ELF-1 (cell line): ENCODE data around the gene PAPOLG.
"Not testable (repeated sequence)": the region's sequence is repeated elsewhere in the genome, so short reads cannot be mapped to it uniquely, and the experiment has no call there.

Experiments used
- DNase-seq: peaks from one replicate; pipeline ENCODE4 v3.0.0-alpha.2; 2016; ENCODE audit warnings: low read depth, low spot score

Gene PAPOLG

DNA sequence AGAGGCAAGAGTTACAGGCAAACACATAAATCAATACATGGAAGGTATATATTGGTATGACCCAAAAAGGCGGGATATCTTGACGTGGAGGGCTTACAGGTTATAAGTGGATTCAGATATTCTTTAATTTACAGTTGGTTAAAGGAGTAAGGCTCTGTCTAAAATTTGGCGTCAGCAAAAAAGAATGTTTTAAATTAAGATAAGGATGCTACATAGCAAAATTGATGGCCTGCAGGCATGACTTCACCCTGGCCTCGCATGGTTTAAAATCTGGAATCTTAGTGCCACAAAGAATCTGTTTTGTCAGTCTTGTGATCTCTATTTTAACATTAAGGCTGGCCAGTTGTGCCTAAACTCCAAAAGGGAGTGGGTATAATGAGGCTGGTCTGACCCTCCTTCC, 66.9 kb downstream of the PAPOLG start:
- no peak for DNase-seq

- DNase-seq, result no peak
Observed at GRCh38 chr2:60823694-60824305, 67.7 kb downstream of the PAPOLG start.

- DNase-seq, result no peak
Observed at GRCh38 chr2:60825666-60826065, 69.6 kb downstream of the PAPOLG start.

DNA sequence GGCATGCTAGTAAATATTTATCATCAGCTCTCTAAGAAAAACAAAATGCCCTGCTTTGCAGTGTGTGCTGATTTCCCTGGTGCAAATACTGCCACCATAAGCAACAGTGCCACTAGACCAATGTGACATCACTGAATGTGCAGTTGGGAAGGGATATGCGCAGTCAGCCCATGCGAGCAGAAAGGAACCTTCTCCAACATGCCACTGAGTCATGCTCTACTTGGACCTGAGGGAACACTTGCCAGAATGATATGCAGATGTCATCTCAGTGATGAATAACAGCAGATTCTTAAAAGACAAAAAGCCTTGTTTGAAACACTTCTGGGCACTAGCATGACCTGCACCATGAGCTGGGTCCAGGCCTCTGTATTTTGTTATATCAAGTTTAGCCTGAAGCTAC, 70.0 kb downstream of the PAPOLG start:
- DNase-seq, result no peak

DNA sequence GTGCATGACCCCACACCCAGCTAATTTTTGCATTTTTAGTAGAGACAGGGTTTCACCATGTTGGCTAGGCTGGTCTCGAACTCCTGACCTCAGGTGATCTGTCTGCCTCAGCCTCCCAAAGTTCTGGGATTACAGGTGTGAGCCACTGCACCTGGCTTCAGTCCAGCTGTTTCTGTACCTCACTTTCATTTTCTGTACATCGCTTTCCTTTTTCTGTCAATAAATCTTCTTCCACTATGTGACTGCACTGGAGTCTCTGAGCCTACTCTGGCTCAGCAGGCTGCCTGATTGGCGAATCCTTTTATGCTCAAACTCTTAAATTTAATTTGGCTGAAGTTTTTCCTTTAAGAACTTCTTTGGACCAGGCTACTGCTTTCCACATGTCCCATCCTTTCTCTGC, 70.8 kb downstream of the PAPOLG start:
- DNase-seq, result not testable (repeated sequence)

- DNase-seq, result no peak
Observed at GRCh38 chr2:60827369-60827768, 71.3 kb downstream of the PAPOLG start.

GRCh38 chr2:60830991-60831390, 74.9 kb downstream of the PAPOLG start:
- no peak for DNase-seq

- no peak for DNase-seq
Observed at GRCh38 chr2:60831921-60832320, 75.9 kb downstream of the PAPOLG start.

GRCh38 chr2:60832621-60833020, 76.6 kb downstream of the PAPOLG start:
- no peak for DNase-seq

DNA sequence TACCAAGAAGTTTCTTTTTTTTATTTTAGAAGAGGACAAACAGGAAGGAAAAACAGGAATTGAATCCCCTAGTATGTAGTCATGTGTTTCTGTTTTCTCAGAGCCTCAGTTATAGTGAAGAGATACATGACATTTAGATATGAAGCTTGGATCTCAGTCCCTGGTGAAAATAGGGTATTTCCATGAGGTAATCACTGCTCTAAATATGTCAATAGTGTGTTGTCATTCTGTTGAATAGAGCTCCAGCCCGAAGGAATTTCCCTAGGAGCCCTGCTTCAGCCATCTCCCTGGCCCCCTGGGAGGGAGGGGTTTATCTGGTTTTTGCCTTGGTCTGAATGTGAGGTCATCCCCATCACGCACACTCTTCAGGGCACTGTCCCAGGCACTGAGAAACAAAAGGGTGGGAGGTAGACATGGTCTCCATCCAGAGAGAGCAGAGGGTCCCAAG, 78.2 kb downstream of the PAPOLG start:
- DNase-seq, result peak; percentile 51

DNA sequence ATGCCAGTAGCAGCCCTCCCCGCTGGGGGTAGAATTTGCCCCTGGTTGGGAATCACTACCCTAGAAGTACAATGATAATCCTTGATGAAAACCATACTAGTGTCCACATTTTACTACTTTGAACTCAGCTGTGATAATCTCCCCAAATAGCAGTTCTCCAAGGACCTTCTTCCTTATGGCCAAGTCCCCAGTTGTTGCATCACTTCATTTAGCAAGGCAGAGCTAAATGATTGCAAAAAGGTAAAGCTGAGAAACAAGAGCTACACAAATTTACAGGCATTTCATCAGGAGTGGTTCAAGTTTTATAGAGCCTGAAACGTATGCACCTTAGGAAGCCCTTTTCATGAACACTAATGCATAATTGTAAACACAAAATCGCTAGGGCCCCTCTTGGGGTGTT, 80.4 kb downstream of the PAPOLG start:
- DNase-seq, result no peak

- DNase-seq, result no peak
Observed at GRCh38 chr2:60837123-60837522, 81.1 kb downstream of the PAPOLG start.

- DNase-seq, result no peak
Observed at GRCh38 chr2:60838481-60838880, 82.4 kb downstream of the PAPOLG start.

DNA sequence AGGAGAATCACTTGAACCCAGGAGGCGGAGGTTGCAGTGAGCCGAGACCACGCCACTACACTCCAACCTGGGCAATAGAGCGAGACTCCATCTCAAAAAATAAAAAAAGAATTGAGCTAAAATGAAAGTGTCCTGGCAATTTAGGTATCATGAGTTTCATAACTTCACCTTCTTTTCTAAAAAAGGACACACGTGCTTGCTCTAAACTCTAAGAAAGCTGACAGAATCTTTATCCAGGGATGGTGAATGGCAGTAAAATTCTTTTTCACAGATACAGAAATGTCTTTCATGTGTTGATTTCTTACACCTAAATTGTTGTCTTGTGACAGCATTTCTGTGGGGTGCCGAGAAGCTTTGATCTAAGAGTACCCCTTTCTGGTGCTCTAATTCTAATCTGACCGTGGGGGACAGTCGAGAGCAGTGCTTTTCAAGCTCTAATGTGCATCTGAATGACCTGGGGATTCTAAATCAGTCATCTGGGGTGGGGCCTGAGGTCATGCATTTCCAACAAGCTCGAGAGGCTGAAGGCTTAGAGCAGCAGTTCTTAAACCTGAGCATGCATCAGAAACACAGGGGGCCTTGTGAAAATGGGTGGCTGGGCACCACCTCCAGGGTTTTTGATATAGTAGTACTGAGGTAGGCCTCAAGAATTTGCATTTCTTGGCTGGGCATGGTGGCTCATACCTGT, 83.2 kb downstream of the PAPOLG start:
- peak; percentile 53 for DNase-seq

GRCh38 chr2:60840880-60841279, 84.8 kb downstream of the PAPOLG start:
- no peak for DNase-seq

DNA sequence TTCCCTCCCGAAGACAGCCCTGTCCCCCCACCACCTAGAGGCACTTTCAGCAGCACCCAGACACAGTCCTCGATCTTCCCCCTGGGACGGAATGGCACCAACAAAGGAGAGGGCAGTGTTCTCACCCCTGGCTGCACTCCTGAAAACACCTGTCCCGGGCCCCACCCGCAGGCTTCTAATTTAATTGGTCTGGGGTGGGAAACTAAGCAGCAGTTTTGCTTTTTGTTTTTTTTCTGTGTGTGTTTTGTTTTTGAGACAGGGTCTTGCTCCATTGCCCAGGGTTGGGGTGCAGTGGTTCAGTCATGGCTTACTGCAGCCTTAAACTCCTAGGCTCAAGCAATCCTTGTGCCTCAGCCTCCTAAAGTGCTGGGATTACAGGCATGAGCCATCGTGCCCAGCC, 86.9 kb downstream of the PAPOLG start:
- no peak for DNase-seq

GRCh38 chr2:60844105-60844504, 88.0 kb downstream of the PAPOLG start:
- no peak for DNase-seq

DNA sequence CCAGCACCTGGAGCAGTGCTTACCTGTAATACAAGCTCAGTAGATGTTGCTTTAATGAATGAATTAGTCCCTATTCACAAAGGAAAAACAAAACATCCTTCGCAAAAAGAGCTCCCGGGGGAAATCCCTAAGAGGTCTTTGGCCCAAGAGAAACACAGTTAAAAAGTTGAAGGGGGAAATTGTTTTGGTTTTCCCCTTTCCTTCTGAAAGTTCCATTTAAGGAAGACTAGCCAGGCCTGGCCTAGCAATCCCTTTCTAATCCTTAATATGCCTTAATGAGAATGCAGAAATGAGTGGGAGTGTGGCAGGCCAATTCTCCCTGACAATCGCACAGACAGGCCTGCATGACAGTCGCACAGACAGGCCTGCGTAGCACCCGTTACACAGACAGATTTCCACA, 91.8 kb downstream of the PAPOLG start:
- no peak for DNase-seq
